ENCODE measurements around the gene PLXNA2.

Gene PLXNA2

GRCh38 chr1:208090388-208091301 is 153.5 kb downstream of the PLXNA2 start:
- DNase-seq: peak; percentile 65
- Histone ChIP-seq H3K9me3 (no peaks in the 10 kb centered on the region), H3K36me3 (peaks cover 39% of the 10 kb centered on the region), H3K4me1 (peaks cover 31% of the 10 kb centered on the region), H3K27me3 (no peaks in the 10 kb centered on the region), H3K4me3 (ENCODE audit: low read depth, low read length) (no peak overlapping the region)
- TF ChIP-seq CTCF (IDR thresholded peaks at IDR 0.05; ENCODE audit: low read depth, low read length): no peak

- Histone ChIP-seq H3K4me3 (ENCODE audit: low read depth, low read length) (no peak overlapping the region), H3K36me3 (peaks cover 39% of the 10 kb centered on the region), H3K9me3 (no peaks in the 10 kb centered on the region), H3K27me3 (no peaks in the 10 kb centered on the region), H3K4me1 (peaks cover 34% of the 10 kb centered on the region)
- no peak for DNase-seq
- TF ChIP-seq CTCF (IDR thresholded peaks at IDR 0.05; ENCODE audit: low read depth, low read length): no peak
Measured at GRCh38 chr1:208089761-208090370, 154.3 kb downstream of the PLXNA2 start.

GRCh38 chr1:208089149-208089548 is 155.0 kb downstream of the PLXNA2 start:
- H3K4me3 ChIP-seq (ENCODE audit: low read depth, low read length): no peak overlapping the region
- no peak for DNase-seq
- peaks cover 42% of the 10 kb centered on the region for H3K4me1 ChIP-seq
- H3K9me3 ChIP-seq: no peaks in the 10 kb centered on the region
- H3K27me3 ChIP-seq: no peaks in the 10 kb centered on the region
- H3K36me3 ChIP-seq: peaks cover 42% of the 10 kb centered on the region
- no peak for TF ChIP-seq CTCF (IDR thresholded peaks at IDR 0.05; ENCODE audit: low read depth, low read length)

DNA sequence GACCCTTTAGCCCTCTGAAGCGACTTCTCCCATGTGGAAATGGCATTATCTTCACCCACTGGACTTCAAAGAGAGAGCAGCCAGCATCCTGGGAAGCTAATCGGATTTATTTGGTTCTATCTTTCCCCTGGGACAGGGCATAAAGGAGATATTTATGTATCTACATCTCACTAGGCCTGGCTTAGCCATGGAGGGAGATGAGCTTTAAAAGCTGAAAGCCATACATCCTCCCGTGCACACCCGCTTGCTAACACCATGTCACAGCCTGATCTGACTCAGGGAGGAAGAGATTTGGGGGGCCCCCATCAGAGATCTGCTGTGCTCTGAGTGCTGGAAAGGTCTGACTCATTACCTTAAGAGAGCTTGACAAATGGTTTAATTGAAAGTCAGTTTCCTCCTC is 155.9 kb downstream of the PLXNA2 start:
- Histone ChIP-seq H3K27me3 (no peaks in the 10 kb centered on the region), H3K4me3 (ENCODE audit: low read depth, low read length) (no peak overlapping the region), H3K36me3 (peaks cover 35% of the 10 kb centered on the region), H3K4me1 (peaks cover 45% of the 10 kb centered on the region), H3K9me3 (no peaks in the 10 kb centered on the region)
- TF ChIP-seq CTCF (IDR thresholded peaks at IDR 0.05; ENCODE audit: low read depth, low read length): no peak
- peak; percentile 54 for DNase-seq

DNA sequence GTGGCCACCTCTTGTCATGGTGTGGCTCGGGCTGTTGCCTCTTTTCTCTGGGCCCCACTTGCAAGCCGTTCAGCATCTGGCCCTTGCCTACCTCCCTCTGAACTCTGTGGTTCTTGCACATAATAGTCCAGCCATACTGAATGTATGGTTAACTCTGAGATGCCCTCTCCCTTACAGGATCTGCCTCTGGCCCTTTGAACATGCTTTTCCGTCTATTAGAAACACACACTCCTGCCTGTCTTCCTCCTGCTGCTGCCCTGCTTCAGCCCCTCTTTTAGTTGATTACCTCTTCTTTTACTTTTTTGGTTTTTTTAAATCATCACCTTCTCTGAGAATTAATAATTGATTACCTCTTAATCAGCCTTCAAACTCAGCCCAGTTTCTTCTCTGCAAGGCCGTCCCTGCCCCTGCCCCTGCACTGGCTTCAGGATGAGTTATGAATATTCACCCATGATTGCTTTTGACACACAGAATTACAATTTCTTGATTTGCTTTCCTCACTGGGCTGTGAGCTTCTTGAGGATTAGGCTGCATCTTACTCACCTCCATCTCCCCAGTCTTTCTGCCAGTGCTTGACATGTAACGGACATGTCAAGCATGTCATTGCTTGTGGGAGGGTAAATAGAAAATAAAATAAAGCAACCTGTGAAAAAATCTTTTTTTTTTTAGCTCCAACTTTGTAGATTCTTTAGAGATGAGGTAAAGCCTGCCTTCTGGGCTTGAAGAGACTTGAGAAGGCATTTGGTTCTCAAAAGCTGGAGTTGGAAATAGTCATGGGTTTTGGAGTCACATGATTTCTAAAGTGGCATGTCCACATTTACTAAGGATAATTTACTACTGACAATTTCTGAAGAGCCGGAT is 158.3 kb downstream of the PLXNA2 start:
- DNase-seq: no peak
- no peaks in the 10 kb centered on the region for H3K27me3 ChIP-seq
- H3K36me3 ChIP-seq: peaks cover 15% of the 10 kb centered on the region
- no peaks in the 10 kb centered on the region for H3K9me3 ChIP-seq
- H3K4me3 ChIP-seq (ENCODE audit: low read depth, low read length): no peak overlapping the region
- no peak for TF ChIP-seq CTCF (IDR thresholded peaks at IDR 0.05; ENCODE audit: low read depth, low read length)
- H3K4me1 ChIP-seq: peaks cover 42% of the 10 kb centered on the region

Measured in BE2C (cell line).